Smooth muscle cell of trachea (primary cell): ENCODE measurements around the gene EDN3. TPM values are rescaled to one million over a fixed set of nuclear protein-coding genes. Genes with fewer than 3 reads are reported as not detected.

Experiments
- total RNA-seq: library from RNA; depleted of rRNA; stranded (reverse); fragments of >200 nt; gene quantifications from 2 replicates; pipeline ENCODE4 v1.2.1, GENCODE V29; 2014

EDN3 gene, protein sequence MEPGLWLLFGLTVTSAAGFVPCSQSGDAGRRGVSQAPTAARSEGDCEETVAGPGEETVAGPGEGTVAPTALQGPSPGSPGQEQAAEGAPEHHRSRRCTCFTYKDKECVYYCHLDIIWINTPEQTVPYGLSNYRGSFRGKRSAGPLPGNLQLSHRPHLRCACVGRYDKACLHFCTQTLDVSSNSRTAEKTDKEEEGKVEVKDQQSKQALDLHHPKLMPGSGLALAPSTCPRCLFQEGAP
- not detected in 2 replicates for total RNA-seq

DNA sequence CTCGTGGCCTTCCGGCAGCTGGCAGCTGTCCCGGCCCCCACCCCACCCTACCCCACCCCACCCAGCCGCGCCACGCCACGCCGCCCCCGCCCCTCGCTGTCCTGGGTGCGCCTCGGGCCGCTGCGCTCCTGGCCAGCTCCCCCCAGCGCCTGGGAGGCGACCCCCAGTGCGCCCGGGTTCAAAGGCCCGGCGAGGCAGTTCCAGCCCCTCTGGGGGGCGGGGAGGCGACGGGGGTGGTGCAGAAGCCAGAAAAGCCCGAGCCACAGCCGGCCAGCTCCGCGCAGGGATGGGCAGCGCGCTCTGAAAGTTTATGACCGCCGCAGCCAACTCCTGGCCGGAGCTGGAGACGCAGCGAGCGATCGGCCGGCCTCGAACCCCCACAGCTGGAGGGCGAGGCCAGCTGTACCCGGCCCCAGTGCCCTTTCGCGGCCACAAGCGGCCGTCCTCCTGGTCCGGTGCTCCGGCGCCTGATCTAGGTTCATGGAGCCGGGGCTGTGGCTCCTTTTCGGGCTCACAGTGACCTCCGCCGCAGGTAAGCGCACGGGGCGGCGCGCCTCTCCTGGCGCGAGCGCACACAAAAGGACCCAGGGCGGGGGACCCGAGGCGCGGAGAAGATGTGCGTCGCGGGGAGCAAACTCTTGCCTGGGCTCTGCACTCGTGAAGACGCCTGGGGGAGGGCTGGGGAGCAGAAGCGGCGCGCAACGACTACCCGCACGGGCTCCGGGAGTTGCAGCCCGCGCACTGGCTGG is at the start of gene EDN3:
Gene EDN3, plus strand, starts transcription at position 279 of the 749 bp plus-strand sequence. Its CDS starts 202 bp downstream, at position 481.

Other genes with a start within 250 kb of the EDN3 start
- gene ZNF831, start 136.8 kb upstream of the EDN3 start, total RNA-seq = not detected in 2 replicates